ENCODE results near the gene GALK1. TPM values are rescaled to one million over a fixed set of nuclear protein-coding genes. Genes with fewer than 3 reads are reported as not detected.

Gene GALK1
- total and polyA plus RNA-seq, 4 donors: 23.0 to 70.5 (median 44.0) TPM

DNA sequence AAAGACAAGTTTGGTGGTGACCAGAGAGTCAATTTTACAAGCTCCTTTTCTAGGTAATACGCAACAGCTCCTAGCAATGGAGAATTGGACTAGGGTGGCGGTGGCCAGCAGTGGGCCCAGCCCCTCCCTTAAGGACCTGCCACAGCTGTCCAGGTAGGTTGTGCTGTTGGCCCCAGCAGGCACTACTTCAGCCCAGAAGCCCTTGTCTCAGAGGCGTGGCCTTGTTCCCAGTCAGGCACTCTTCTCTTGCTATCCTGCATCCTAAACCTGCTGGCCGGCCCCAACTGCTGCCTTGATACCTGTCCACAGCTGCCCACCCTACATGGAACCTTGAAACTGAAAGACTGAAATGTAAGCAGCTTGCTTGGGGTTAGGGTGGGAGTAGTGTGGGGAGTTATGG lies 989 bp upstream of the GALK1 start:
- WGBS, 2 donors: 82 to 85% methylated on average over 4 of the region's 4 CpGs
- H3K27me3 ChIP-seq (ENCODE audit: control insufficient read depth in 3 of 3, insufficient read depth in 3 of 3, low read length in 2 of 3): no peaks in the 10 kb centered on the region
- H3K27ac ChIP-seq (ENCODE audit: low read depth in 1 of 2, low read length in 1 of 2): peak overlapping the region in 1 of 2 donors; percentile 72
- H3K9ac ChIP-seq (ENCODE audit: insufficient read depth in 1 of 2, low read length in 2 of 2): no peak overlapping the region
- no peak overlapping the region for H3K4me3 ChIP-seq
- ATAC-seq (ENCODE audit: insufficient read depth, low FRiP score) (no peak), DNase-seq (no peak)
- peaks cover 0 to 2% (median 0%) of the 10 kb centered on the region in 4 donors for H3K36me3 ChIP-seq (ENCODE audit: control insufficient read depth in 4 of 4, insufficient read depth in 4 of 4, low read length in 4 of 4)
- TF ChIP-seq, protein P1, sequence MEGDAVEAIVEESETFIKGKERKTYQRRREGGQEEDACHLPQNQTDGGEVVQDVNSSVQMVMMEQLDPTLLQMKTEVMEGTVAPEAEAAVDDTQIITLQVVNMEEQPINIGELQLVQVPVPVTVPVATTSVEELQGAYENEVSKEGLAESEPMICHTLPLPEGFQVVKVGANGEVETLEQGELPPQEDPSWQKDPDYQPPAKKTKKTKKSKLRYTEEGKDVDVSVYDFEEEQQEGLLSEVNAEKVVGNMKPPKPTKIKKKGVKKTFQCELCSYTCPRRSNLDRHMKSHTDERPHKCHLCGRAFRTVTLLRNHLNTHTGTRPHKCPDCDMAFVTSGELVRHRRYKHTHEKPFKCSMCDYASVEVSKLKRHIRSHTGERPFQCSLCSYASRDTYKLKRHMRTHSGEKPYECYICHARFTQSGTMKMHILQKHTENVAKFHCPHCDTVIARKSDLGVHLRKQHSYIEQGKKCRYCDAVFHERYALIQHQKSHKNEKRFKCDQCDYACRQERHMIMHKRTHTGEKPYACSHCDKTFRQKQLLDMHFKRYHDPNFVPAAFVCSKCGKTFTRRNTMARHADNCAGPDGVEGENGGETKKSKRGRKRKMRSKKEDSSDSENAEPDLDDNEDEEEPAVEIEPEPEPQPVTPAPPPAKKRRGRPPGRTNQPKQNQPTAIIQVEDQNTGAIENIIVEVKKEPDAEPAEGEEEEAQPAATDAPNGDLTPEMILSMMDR (IDR thresholded peaks at IDR 0.05; ENCODE audit: control extremely low read depth, extremely low read depth): no peak
- peaks cover 0 to 12% (median 8%) of the 10 kb centered on the region in 5 donors for H3K4me1 ChIP-seq (ENCODE audit: control insufficient read depth in 5 of 5, insufficient read depth in 5 of 5, low read length in 5 of 5)
- H3K9me3 ChIP-seq (ENCODE audit: control insufficient read depth in 4 of 4, insufficient read depth in 3 of 4, low read length in 3 of 4): no peaks in the 10 kb centered on the region

DNA sequence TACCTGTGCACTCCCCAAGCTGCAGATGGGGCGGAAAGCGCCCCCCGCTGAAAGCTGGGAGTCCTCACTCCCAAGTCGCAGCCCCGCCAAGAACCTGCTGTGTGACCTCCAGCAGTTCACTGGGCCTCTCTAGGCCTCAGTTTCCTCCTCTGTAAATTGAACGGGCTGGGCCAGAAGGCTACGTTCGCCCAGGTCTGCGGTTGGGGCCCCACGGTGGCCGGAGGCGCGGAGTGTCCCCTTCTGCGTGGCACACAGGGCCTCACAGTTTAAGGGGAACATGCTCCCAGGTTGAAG lies 628 bp downstream of the GALK1 start:
- TF ChIP-seq, protein P1 (IDR thresholded peaks at IDR 0.05; ENCODE audit: control extremely low read depth, extremely low read depth): no peak
- Histone ChIP-seq H3K27ac (ENCODE audit: low read depth in 1 of 2, low read length in 1 of 2) (peak overlapping the region; percentile 88 to 92), H3K27me3 (ENCODE audit: control insufficient read depth in 3 of 3, insufficient read depth in 3 of 3, low read length in 2 of 3) (no peaks in the 10 kb centered on the region), H3K4me3 (peak overlapping the region; percentile 60), H3K4me1 (ENCODE audit: control insufficient read depth in 5 of 5, insufficient read depth in 5 of 5, low read length in 5 of 5) (peaks cover 0 to 12% (median 8%) of the 10 kb centered on the region in 5 donors), H3K36me3 (ENCODE audit: control insufficient read depth in 4 of 4, insufficient read depth in 4 of 4, low read length in 4 of 4) (peaks cover 0 to 2% (median 0%) of the 10 kb centered on the region in 4 donors), H3K9me3 (ENCODE audit: control insufficient read depth in 4 of 4, insufficient read depth in 3 of 4, low read length in 3 of 4) (peaks cover 0 to 2% (median 0%) of the 10 kb centered on the region in 4 donors), H3K9ac (ENCODE audit: insufficient read depth in 1 of 2, low read length in 2 of 2) (peak overlapping the region; percentile 46)
- 10 to 12% methylated on average over 14 of the region's 14 CpGs for WGBS, 2 donors
- ATAC-seq (ENCODE audit: insufficient read depth, low FRiP score): no peak
- DNase-seq: no peak

DNA sequence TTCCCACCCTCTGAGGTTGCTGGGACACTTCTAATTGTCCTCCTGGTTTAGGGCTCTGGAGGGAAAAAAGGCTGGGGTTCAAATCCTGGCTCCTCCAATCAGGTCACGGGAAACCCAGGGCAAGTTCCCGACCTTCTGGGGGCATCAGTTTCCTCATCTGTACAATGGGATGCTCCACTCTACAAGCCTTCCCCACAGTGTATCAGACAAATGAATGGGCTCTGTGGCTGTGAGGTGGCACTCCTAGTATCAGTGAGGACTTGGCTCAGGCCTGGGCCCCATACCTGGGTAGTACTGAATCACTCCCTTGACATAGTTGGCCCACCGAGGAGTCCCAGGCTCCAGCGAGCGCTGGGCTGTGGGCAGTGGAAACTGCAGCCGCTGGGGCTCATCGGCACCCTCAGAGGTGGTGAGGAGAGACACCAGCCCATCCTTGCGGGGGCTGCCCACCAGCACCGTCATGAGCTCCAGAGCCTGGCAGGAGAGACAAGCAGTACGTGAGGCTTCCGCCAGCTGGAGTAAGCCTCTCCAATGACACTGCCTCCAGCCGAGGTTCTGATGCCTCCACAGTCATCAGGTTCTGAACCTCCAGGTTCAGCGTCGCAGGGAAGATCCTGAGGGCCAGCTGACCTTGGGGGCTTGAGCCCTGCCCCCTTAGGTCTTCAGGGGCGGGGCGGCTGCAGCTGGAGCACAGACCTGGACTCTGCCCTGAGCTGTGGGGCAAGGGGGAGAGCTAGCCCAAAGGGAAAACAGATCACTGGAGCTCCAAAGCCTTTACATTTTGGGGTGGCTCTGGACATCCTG lies 1.2 kb downstream of the GALK1 start:
- H3K4me1 ChIP-seq (ENCODE audit: control insufficient read depth in 5 of 5, insufficient read depth in 5 of 5, low read length in 5 of 5): peaks cover 0 to 12% (median 8%) of the 10 kb centered on the region in 5 donors
- DNase-seq: no peak

More for the DNA sequence above, 1.2 kb downstream of the GALK1 start:
- TF ChIP-seq, protein P1 (IDR thresholded peaks at IDR 0.05; ENCODE audit: control extremely low read depth, extremely low read depth): no peak
- Histone ChIP-seq H3K27ac (ENCODE audit: low read depth in 1 of 2, low read length in 1 of 2) (peak overlapping the region in 1 of 2 donors; percentile 92), H3K9ac (ENCODE audit: insufficient read depth in 1 of 2, low read length in 2 of 2) (peak overlapping the region; percentile 46), H3K36me3 (ENCODE audit: control insufficient read depth in 4 of 4, insufficient read depth in 4 of 4, low read length in 4 of 4) (peaks cover 0 to 2% (median 0%) of the 10 kb centered on the region in 4 donors), H3K4me3 (peak overlapping the region; percentile 60), H3K9me3 (ENCODE audit: control insufficient read depth in 4 of 4, insufficient read depth in 3 of 4, low read length in 3 of 4) (peaks cover 0 to 2% (median 0%) of the 10 kb centered on the region in 4 donors), H3K27me3 (ENCODE audit: control insufficient read depth in 3 of 3, insufficient read depth in 3 of 3, low read length in 2 of 3) (no peaks in the 10 kb centered on the region)
- ATAC-seq (ENCODE audit: insufficient read depth, low FRiP score): no peak
- WGBS, 2 donors: 78 to 82% methylated on average over 16 of the region's 16 CpGs

Data from lung (tissue), 12 donors.